ENCODE measurements around the gene NTPCR. TPM values are rescaled to one million over a fixed set of nuclear protein-coding genes. Genes with fewer than 3 reads are reported as not detected.

The NTPCR gene
- total and polyA plus RNA-seq, 2 donors (not counting 3 experiments of a cell fraction or from before 2014, with no cell fraction given): 13.2 to 35.3 TPM

DNA sequence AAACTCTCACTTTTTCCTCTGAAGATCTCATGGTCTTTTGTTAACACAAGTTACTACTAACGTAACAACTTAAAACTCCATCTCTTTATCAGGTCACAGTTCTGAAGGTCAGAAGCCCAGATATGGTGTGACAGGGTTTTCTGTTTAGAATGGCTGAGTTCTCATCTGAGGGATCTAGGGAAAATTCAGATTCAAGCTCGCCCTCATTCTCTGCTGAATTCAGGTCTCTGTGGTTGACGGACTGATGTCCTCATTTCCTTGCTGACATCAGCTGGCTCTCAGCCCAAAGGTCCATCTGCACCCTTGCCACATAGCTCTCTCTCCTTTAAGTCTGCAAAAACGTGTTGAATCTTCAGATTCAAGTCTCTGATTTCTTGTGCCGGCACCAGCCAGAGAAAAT is 6.1 kb upstream of the NTPCR start:
- H2AFZ ChIP-seq (ENCODE audit: low read depth, low read length): no peak overlapping the region
- H3K9me1 ChIP-seq (replicated peaks; ENCODE audit: control insufficient read depth, extremely low read depth, insufficient read depth, low read length): no peaks in the 10 kb centered on the region
- ChIA-PET POLR2A (no interaction called here), CTCF (no interaction called here)
- no peaks in the 10 kb centered on the region for H3K4me1 ChIP-seq (ENCODE audit: control insufficient read depth, extremely low read depth, insufficient read depth, low read length)
- H3K27me3 ChIP-seq (ENCODE audit: control insufficient read depth in 2 of 2, insufficient read depth in 2 of 2, low read length in 2 of 2): no peaks in the 10 kb centered on the region
- BruUV-seq (replicated peaks): no TSS peak
- DNase-seq (ENCODE audit: low read depth, low spot score) (no peak), FAIRE-seq (no peak)
- H4K20me1 ChIP-seq (replicated peaks; ENCODE audit: control insufficient read depth, extremely low read depth, insufficient read depth, low read length): no peaks in the 10 kb centered on the region
- H3K36me3 ChIP-seq (ENCODE audit: control insufficient read depth in 2 of 2, extremely low read depth in 1 of 2, insufficient read depth in 2 of 2, low read length in 2 of 2): no peaks in the 10 kb centered on the region
- no peaks in the 10 kb centered on the region for H3K79me2 ChIP-seq (ENCODE audit: control insufficient read depth, insufficient read depth, low read length)
- no peak for TF ChIP-seq FOS (IDR thresholded peaks at IDR 0.05; ENCODE audit: borderline replicate concordance, insufficient read depth, low read length)
- TF ChIP-seq MYC (IDR thresholded peaks at IDR 0.05; ENCODE audit: low read depth, low read length): no peak
- TF ChIP-seq, protein P1, sequence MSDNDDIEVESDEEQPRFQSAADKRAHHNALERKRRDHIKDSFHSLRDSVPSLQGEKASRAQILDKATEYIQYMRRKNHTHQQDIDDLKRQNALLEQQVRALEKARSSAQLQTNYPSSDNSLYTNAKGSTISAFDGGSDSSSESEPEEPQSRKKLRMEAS (IDR thresholded peaks at IDR 0.05; ENCODE audit: insufficient read depth, insufficient read length): no peak
- TF ChIP-seq JUN (IDR thresholded peaks at IDR 0.05; ENCODE audit: borderline replicate concordance, insufficient read depth, insufficient read length, low read depth): no peak
- H3K9me3 ChIP-seq (replicated peaks; ENCODE audit: control insufficient read depth, insufficient read depth, low read length): no peaks in the 10 kb centered on the region
- no peak overlapping the region for H3K4me2 ChIP-seq (ENCODE audit: insufficient read depth, low read length)
- no peak overlapping the region for H3K9ac ChIP-seq (replicated peaks; ENCODE audit: extremely low read depth, insufficient read depth, low read length)
- H3K27ac ChIP-seq (ENCODE audit: insufficient read depth, low read depth, low read length): no peak overlapping the region
- dilution Hi-C loops (cut with MboI; ENCODE audit: extremely low pct_ligation_motif_present, low sequenced_read_pairs): no loop called here
- intact Hi-C loops (cut with micrococcal nuclease): no loop called here
- no peak overlapping the region for H3K4me3 ChIP-seq (replicated peaks in 1 of 3; ENCODE audit: insufficient read depth in 1 of 3, low read depth in 1 of 3, low read length in 3 of 3)

DNA sequence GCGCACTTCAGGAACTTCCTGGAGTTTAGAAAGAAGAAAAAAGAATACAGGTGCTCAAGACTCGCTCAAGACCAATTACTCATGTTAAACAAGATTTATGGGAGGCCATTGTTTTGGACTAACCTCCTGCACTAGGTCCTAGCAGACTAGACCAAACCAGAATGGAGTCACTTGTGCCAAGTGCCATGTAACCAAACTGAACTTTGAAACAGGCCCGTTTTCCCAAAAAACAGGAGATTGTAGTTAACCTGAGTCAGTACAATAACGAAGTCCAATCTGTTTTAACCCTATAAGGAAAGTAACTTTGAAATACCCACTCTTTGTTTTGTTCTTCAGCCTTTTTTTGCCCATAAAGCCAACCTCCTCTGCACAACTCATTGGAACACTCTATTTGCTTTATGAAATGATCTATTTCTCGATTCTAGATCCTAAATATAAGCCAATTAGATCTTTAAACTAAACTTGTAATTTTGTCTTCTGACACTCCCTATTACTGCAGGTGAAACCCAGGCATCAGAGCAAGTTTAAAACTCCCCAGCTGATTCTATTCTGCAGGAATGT is 695 bp upstream of the NTPCR start:
- no peaks in the 10 kb centered on the region for H3K9me3 ChIP-seq (replicated peaks; ENCODE audit: control insufficient read depth, insufficient read depth, low read length)
- ChIA-PET CTCF (no interaction called here), POLR2A (no interaction called here)
- H3K4me3 ChIP-seq (replicated peaks in 1 of 3; ENCODE audit: insufficient read depth in 1 of 3, low read depth in 1 of 3, low read length in 3 of 3): peak overlapping the region; percentile 48 to 85 (median 64)
- H3K4me1 ChIP-seq (ENCODE audit: control insufficient read depth, extremely low read depth, insufficient read depth, low read length): peaks cover 7% of the 10 kb centered on the region
- H3K36me3 ChIP-seq (ENCODE audit: control insufficient read depth in 2 of 2, extremely low read depth in 1 of 2, insufficient read depth in 2 of 2, low read length in 2 of 2): no peaks in the 10 kb centered on the region
- H3K27ac ChIP-seq (ENCODE audit: insufficient read depth, low read depth, low read length): peak overlapping the region; percentile 69
- FAIRE-seq: no peak
- H3K4me2 ChIP-seq (ENCODE audit: insufficient read depth, low read length): peak overlapping the region; percentile 82
- intact Hi-C loops (cut with micrococcal nuclease) (loop anchor here (1.0 to 5.0 kb wide), 8 partner anchors 142 to 1347 kb away; partner anchors contain the start of genes MAP10 and SIPA1L2), dilution Hi-C loops (cut with MboI; ENCODE audit: extremely low pct_ligation_motif_present, low sequenced_read_pairs) (no loop called here)
- no peaks in the 10 kb centered on the region for H4K20me1 ChIP-seq (replicated peaks; ENCODE audit: control insufficient read depth, extremely low read depth, insufficient read depth, low read length)
- H3K9me1 ChIP-seq (replicated peaks; ENCODE audit: control insufficient read depth, extremely low read depth, insufficient read depth, low read length): no peaks in the 10 kb centered on the region
- no peaks in the 10 kb centered on the region for H3K27me3 ChIP-seq (ENCODE audit: control insufficient read depth in 2 of 2, insufficient read depth in 2 of 2, low read length in 2 of 2)
- no peaks in the 10 kb centered on the region for H3K79me2 ChIP-seq (ENCODE audit: control insufficient read depth, insufficient read depth, low read length)
- H3K9ac ChIP-seq (replicated peaks; ENCODE audit: extremely low read depth, insufficient read depth, low read length): peak overlapping the region; percentile 60
- no peak for DNase-seq (ENCODE audit: low read depth, low spot score)
- no TSS peak for BruUV-seq (replicated peaks)
- TF ChIP-seq FOS (IDR thresholded peaks at IDR 0.05; ENCODE audit: borderline replicate concordance, insufficient read depth, low read length) (no peak), POLR2A (IDR thresholded peaks at IDR 0.05; ENCODE audit: low read depth, low read length) (no peak), MYC (IDR thresholded peaks at IDR 0.05; ENCODE audit: low read depth, low read length) (no peak), JUN (IDR thresholded peaks at IDR 0.05; ENCODE audit: borderline replicate concordance, insufficient read depth, insufficient read length, low read depth) (no peak), POLR2AphosphoS5 (IDR thresholded peaks at IDR 0.05; ENCODE audit: insufficient read depth, low read depth, low read length) (no peak), GATA2 (IDR thresholded peaks at IDR 0.05; ENCODE audit: insufficient read depth, insufficient read length, low read depth, low read length) (no peak), EZH2 (IDR thresholded peaks at IDR 0.05; ENCODE audit: borderline replicate concordance, low read depth, low read length, severe bottlenecking) (no peak)
- TF ChIP-seq, protein P2, sequence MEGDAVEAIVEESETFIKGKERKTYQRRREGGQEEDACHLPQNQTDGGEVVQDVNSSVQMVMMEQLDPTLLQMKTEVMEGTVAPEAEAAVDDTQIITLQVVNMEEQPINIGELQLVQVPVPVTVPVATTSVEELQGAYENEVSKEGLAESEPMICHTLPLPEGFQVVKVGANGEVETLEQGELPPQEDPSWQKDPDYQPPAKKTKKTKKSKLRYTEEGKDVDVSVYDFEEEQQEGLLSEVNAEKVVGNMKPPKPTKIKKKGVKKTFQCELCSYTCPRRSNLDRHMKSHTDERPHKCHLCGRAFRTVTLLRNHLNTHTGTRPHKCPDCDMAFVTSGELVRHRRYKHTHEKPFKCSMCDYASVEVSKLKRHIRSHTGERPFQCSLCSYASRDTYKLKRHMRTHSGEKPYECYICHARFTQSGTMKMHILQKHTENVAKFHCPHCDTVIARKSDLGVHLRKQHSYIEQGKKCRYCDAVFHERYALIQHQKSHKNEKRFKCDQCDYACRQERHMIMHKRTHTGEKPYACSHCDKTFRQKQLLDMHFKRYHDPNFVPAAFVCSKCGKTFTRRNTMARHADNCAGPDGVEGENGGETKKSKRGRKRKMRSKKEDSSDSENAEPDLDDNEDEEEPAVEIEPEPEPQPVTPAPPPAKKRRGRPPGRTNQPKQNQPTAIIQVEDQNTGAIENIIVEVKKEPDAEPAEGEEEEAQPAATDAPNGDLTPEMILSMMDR (IDR thresholded peaks at IDR 0.05; ENCODE audit: extremely low read depth in 1 of 2, insufficient read depth in 1 of 2, low read depth in 1 of 2, low read length in 2 of 2): no peak
- TF ChIP-seq, protein P1 (IDR thresholded peaks at IDR 0.05; ENCODE audit: insufficient read depth, insufficient read length): no peak
- H2AFZ ChIP-seq (ENCODE audit: low read depth, low read length): peak overlapping the region; percentile 92
